Hepatic stellate cell (primary cell): ENCODE results near the gene CCNL1.
A peak's percentile ranks its signal among the peaks of the same experiment; 100 is the strongest.
"Not testable (repeated sequence)": the region's sequence is repeated elsewhere in the genome, so short reads cannot be mapped to it uniquely, and the experiment has no call there.

Experiments used
- DNase-seq: peaks from one replicate; pipeline ENCODE4 v3.0.0; 2011; ENCODE audit warnings: low spot score

The CCNL1 gene

DNA sequence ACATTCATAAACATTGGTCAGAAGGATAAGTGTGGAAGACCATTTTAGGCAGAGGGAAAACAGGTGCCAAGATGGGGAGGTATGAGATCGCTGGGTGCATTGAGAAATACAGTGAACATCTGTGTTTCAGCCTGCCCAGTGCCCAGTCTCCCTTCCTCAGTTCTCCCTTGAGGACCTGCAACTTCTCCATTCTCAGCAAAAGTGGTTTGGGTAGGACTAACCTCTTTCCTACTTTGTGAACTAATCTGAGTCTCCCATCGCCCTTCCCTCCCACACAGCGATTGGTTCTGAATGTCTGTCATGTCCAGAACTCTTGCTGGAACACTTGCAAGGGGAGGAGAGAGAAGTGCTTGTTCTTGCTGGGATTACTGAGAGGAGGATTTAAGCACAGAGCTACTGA is 10.9 kb upstream of the CCNL1 start:
- DNase-seq = no peak

DNA sequence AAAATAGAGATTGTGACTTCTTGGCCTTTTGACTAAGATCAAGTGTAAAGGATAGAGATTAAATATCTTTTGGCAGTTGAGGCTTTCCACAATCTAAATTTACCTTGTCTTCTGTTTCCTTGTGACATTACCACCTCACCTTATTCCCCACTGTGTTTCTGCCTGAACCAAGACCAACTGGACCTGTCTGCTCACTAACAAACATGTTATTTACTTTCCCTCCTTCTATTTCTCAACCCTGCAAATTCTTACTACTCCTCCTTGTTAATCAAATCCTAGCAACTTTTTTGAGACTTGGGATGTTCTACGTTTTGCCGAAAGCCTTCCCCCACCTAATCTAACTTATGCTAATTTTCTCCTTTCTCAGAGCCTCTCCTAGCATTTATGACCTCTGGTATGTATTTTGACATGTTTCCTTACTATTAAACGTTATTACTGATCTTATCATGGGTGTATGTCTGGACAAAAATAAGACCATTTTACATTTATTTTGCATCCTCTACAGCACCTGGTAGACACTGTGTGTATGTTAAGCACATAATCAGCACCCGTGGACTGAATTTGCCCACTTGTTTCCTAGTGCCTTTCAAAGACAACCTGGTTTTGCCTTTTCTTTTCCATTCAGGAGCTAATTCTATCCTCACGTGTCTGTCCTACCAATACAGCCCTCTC is 7.6 kb upstream of the CCNL1 start:
- no peak for DNase-seq

GRCh38 chr3:157166561-157166960 is 6.6 kb upstream of the CCNL1 start:
- no peak for DNase-seq

DNA sequence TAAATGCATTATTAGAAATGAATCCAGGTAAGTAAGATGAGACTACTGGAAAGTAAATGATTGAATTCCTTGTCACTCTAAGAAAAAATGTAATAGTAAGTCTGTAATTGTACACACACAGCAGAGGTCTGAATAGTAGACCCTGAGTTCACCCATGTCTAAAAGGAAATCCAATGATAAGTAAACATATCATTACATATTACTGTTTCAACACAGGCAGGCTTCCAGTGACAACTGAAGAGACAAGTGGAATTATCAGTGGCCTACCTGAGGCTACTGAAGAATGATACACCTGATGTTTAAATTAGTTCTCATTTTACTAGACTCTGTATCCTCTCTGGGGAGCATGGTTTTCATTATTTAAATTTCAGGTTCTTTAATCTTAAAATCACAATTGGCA is 6.2 kb upstream of the CCNL1 start:
- no peak for DNase-seq

- DNase-seq = no peak
These were observed 3.4 kb upstream of the CCNL1 start for GRCh38 chr3:157163217-157163953.

- not testable (repeated sequence) for DNase-seq
These were observed 2.7 kb upstream of the CCNL1 start for GRCh38 chr3:157162620-157163019.

DNA sequence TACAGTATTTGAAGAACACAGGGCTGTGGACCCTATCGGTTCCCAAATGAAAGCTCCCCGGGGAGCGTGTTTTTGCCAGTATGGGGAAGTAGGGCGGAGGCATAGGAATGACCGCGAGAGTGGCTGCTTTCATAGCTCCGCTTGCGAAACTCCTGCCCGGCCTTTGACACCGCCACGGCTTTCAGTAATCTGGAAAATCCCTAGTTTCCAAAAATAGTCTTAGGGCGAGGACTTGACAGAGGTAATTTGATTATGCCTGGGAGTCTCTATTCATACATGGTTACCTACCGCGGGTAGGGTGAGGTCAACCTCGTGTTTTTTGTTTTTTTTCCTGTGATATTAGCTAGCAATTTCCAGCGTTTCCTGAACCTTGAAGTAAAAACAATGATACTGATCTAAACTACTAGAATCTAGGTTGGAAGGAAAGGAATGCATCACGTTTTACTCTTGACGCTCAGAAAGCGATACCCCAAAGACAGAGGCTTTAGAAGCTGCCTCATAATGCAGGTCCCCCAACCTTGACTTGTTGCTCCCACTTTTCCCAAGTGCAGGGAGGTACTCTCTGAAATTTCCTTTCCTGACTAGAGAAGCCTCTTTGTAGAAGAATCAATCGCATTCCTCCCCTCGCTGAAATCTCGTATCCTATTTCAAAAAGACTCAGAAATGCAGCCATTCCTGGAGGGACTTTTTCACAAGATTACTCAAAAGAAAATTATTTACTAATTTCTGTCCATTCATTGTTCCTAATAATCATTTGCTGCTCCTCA is 894 bp upstream of the CCNL1 start:
- DNase-seq = peak; percentile 82

DNA sequence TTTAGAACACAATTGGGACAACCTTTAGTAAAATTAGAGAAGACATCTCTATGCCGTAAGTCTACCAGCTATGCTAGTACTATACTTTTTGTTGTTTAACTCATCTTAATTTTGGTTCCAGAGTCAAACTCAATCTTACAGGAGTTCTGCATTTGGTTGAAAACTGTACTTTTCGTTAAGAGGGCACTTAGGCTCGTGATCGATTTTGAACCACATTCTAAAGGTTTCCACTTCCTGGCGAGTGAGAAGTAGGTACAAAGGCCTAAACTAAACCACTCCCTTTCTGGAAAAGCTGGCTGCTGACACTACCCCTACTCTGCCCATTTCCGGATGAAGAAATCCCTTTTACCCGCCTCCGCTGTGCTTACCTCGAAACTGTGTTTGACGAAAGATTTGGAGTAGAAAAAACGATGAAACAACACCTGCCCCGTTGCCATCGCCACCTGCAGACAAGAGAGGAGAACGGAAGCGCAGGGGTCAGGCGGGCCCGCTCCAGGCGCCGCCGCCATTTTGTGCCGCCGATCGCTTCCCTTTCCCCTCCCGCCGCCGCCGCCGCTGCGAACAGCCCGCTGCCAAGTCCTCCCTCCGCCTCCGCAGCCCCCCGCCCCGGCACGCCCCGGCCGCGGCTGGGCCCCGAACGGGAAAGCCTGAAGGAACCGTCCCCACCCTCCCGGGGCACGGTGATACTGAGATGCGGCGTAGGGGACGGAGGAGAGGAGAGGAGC is 748 bp downstream of the CCNL1 start:
- DNase-seq = peak; percentile 26

DNA sequence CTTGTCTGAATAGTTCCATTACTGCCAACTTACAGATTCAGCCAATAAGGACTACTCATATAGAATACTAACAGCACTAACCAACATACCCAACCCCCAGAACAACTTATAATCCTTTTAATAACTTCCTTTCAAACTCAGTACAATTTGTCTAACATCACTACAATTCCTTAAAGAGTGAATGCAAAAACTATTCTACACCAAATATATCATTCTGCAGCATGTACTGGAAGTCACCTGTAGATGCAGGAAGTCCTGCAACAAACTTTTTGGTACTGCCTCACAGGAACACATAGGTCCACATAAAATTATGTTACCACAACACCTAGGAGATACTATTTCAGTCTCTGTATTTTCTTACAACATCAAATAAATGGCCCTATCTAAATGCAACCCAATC is 2.1 kb downstream of the CCNL1 start:
- no peak for DNase-seq

GRCh38 chr3:157156837-157157635 is 2.9 kb downstream of the CCNL1 start:
- DNase-seq = no peak

DNA sequence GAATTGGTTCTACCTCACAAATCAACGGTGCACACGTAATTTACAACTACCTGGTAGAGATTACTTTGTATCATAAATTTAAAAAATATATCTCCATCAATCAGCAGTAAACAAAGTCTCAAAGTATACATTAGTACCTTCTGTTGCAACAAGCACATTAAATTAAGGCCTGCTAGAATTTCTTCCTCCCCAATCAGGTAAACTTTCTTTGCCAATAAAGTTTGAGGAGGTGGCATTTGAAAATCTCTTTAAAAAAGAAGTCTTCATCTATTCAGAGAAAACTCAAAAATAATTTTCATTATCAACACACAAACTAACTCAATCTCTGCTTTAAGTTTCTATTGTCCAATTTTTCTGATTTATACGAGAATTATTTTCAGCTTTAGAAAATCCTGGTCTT is 4.4 kb downstream of the CCNL1 start:
- DNase-seq = no peak

GRCh38 chr3:157154563-157155330 is 5.2 kb downstream of the CCNL1 start:
- no peak for DNase-seq

DNA sequence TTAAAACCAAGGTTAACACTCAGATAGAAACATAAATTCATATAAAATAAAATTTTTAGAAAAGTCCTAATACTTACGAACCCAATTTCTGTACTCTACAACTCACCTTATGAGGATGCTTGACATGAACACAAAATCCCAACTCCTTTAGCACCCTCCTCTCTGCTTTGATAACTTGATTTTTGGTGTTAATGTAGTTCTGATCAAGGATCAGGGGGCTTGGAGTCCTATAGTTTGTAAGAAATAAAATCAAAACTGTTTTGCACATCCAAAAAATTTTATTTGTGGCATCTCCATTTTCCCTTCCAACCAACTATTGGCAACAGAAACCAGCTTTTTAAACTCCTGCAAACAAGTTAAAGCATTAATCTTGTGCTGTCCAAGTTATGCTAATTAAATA is 7.0 kb downstream of the CCNL1 start:
- DNase-seq = no peak

GRCh38 chr3:157152438-157152837 is 7.5 kb downstream of the CCNL1 start:
- no peak for DNase-seq

DNA sequence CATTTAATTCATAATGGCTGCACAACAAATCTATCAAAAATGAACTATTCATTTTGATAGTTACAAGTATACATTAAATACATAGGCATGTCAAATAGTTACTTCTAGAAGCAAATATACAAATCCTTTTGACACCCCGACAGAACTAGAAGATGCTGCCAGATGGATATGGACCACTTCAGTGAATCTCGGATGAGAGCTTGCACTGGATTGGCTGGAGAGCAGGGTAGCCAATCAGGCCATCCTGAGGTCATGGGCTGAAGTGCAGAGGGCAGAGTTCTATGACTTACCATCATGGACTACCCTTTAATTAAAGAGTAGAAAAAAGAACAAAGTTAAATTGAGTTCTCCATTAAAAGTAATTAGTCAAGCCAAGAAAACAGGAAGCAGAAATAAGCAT is 8.3 kb downstream of the CCNL1 start:
- DNase-seq = no peak

GRCh38 chr3:157151151-157151550 is 8.8 kb downstream of the CCNL1 start:
- no peak for DNase-seq

GRCh38 chr3:157149136-157149696 is 10.7 kb downstream of the CCNL1 start:
- DNase-seq = no peak

DNA sequence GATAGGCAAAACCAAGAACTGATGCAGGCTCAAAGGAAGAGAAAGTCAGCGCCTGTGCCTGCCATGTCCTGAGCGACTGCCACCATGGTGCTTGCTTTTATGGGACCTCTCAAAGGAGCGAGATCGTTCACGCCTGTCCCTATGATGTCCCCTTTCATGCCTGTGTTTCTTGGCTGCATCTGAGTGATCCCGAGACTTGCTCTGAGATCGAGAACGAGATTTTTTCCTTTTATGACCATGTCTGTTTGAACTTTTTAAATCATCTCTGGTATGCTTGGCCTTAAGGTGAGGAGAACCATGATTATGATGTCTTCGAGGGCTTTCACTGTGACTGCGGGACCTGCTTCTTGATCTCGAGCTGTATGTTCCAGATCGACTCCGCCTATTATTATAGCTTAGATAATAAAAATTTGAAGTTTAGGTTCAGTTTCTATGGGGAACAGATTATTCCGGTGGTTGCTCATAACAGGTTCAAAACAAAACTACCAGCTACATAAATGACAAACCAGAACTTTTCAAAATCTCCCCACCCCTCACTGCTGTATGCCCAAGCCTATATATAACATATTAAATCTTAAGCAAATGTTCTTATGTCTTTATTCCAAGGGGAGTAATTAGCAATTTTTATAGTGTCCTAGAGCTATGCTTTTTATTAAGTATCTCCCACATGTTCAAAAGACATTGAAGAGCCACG is 11.6 kb downstream of the CCNL1 start:
- DNase-seq = no peak

DNA sequence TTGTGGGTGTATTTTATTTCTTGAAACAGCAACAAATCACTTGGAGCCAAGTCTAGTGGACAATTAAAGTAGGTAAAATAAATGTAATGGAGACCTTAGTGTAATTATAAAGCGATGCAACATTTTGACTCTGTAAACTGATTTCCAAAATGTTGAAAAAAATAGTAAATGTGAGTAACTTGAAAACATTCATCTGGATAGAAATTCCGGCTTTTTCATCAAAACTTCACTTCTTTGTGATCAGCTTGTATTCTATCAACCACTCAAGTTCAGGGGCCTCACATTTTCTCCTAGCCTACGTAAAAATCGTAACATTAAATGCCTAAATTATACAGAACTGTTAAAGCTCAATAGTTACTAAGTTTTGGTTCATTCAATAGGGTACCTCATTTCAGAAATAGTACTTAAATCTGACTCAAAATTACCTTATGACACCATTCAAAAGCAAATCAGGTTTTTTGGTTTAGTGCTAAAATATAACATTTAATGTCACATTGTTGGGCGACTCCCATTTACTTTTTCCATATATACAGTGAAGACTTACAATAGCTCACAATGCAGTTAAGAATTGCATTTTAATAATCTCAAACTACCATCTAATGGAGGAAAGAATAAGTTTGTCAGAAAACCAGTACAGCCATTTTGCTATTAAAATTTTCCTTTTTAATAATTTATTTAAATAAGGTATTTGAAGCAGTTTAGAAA is 12.7 kb downstream of the CCNL1 start:
- no peak for DNase-seq
